Endothelial cell of umbilical vein (primary cell): ENCODE results near the gene CLASRP. TPM values are rescaled to one million over a fixed set of nuclear protein-coding genes. Genes with fewer than 3 reads are reported as not detected.
"Not testable (repeated sequence)": the region's sequence is repeated elsewhere in the genome, so short reads cannot be mapped to it uniquely, and the experiment has no call there.

Source experiments
- BruUV-seq: library from RNA; stranded (reverse); fragments of 400-500 nt; replicated peaks from 2 replicates; lab custom pipeline; 2021; lab: Mats Ljungman, UMichigan
- CTCF ChIA-PET: fragments of 300-600, 350-600 bp; sonication (Branson Sonifier 250); formaldehyde crosslinking; loops from one replicate; lab custom pipeline; 2021; ENCODE audit warnings: antibody characterized with exemption, inconsistent platforms; lab: Charles Lee
- POLR2A ChIA-PET: fragments of 300-600, 350-600 bp; sonication (Branson Sonifier 250); formaldehyde crosslinking; loops from one replicate; lab custom pipeline; 2021; ENCODE audit warnings: antibody characterized with exemption, inconsistent platforms; lab: Charles Lee
- DNase-seq: peaks from one replicate; pipeline ENCODE4 v3.0.0-alpha.2; 2011; ENCODE audit warnings: low read depth, low spot score
- FAIRE-seq: peaks from 2 replicates; lab custom pipeline; 2011; peaks lifted over from hg19 to GRCh38; lab: Jason Lieb, UNC
- H2AFZ ChIP-seq: 2 replicates; pipeline ENCODE4 v1.6.0; 2012; ENCODE audit warnings: low read depth, low read length, control low read depth, inconsistent platforms
- H3K27ac ChIP-seq: 2 replicates; pipeline ENCODE4 v1.5.1; 2011; ENCODE audit warnings: low read depth, mild to moderate bottlenecking, control low read depth, low read length, moderate library complexity; ENCODE audit not compliant: insufficient read depth
- H3K27me3 ChIP-seq, 2 experiments: 2 replicates each; pipeline versions ENCODE4 v1.6.0 to v1.6.1; 2011; ENCODE audit warnings: low read length in 2 of 2, mixed read lengths in 1 of 2; ENCODE audit not compliant: control insufficient read depth in 2 of 2, insufficient read depth in 2 of 2
- H3K36me3 ChIP-seq, 2 experiments: 2 replicates in 1 of 2; 3 replicates in 1 of 2; pipeline ENCODE4 v1.5.1; 2011; ENCODE audit warnings: low read length in 2 of 2, mild to moderate bottlenecking in 1 of 2, moderate library complexity in 1 of 2; ENCODE audit not compliant: control insufficient read depth in 2 of 2, insufficient read depth in 2 of 2; ENCODE audit errors: extremely low read depth in 1 of 2
- H3K4me1 ChIP-seq: 3 replicates; pipeline ENCODE4 v1.5.1; 2011; ENCODE audit warnings: mild to moderate bottlenecking, low read length; ENCODE audit not compliant: control insufficient read depth, insufficient read depth; ENCODE audit errors: extremely low read depth
- H3K4me2 ChIP-seq: 2 replicates; pipeline ENCODE4 v1.6.1; 2011; ENCODE audit warnings: low read length, control low read depth, mixed read lengths; ENCODE audit not compliant: insufficient read depth
- H3K4me3 ChIP-seq, 3 experiments: fragments of 200-600 bp in 1 of 3; sonication (generic), shearing (Covaris generic) in 1 of 3; replicated peaks in 1 of 3; 2 replicates each; pipeline ENCODE4 v1.5.1; 2011 to 2016; ENCODE audit warnings: control low read depth in 3 of 3, low read length in 3 of 3, mild to moderate bottlenecking in 2 of 3, inconsistent platforms in 1 of 3, low read depth in 1 of 3, moderate library complexity in 1 of 3; ENCODE audit not compliant: insufficient read depth in 1 of 3
- H3K79me2 ChIP-seq: 2 replicates; pipeline ENCODE4 v1.6.0; 2012; ENCODE audit warnings: low read length, inconsistent platforms; ENCODE audit not compliant: control insufficient read depth, insufficient read depth
- H3K9ac ChIP-seq: replicated peaks from 2 replicates; pipeline ENCODE3; 2011; ENCODE audit warnings: low read length, control low read depth; ENCODE audit not compliant: insufficient read depth; ENCODE audit errors: extremely low read depth
- H3K9me1 ChIP-seq: replicated peaks from 3 replicates; pipeline ENCODE4 v1.6.0; 2011; ENCODE audit warnings: mild to moderate bottlenecking, low read length; ENCODE audit not compliant: control insufficient read depth, insufficient read depth; ENCODE audit errors: extremely low read depth
- H3K9me3 ChIP-seq: replicated peaks from 2 replicates; pipeline ENCODE4 v1.5.1; 2012; ENCODE audit warnings: low read length, inconsistent platforms; ENCODE audit not compliant: control insufficient read depth, insufficient read depth
- H4K20me1 ChIP-seq: replicated peaks from 2 replicates; pipeline ENCODE3; 2011; ENCODE audit warnings: mild to moderate bottlenecking, low read length; ENCODE audit not compliant: control insufficient read depth, insufficient read depth; ENCODE audit errors: extremely low read depth
- EZH2 ChIP-seq: IDR thresholded peaks from 2 replicates; pipeline ENCODE4 v1.6.1; 2012; ENCODE audit warnings: borderline replicate concordance, low read depth, mild to moderate bottlenecking, moderate library complexity, low read length, inconsistent platforms; ENCODE audit not compliant: severe bottlenecking
- FOS ChIP-seq: IDR thresholded peaks from 2 replicates; pipeline ENCODE4 v1.6.1; 2011; ENCODE audit warnings: mild to moderate bottlenecking, low read length, moderate library complexity, borderline replicate concordance; ENCODE audit not compliant: insufficient read depth
- GATA2 ChIP-seq: IDR thresholded peaks from 2 replicates; pipeline ENCODE4 v1.7.0; 2011; ENCODE audit warnings: low read depth, mild to moderate bottlenecking, moderate library complexity, mixed read lengths, low read length; ENCODE audit not compliant: insufficient read length, insufficient read depth
- JUN ChIP-seq: IDR thresholded peaks from 2 replicates; pipeline ENCODE4 v1.6.1; 2011; ENCODE audit warnings: borderline replicate concordance, low read depth; ENCODE audit not compliant: insufficient read length, insufficient read depth
- MYC ChIP-seq: IDR thresholded peaks from one replicate; pipeline ENCODE4 v1.6.1; 2011; ENCODE audit warnings: mild to moderate bottlenecking, low read depth, low read length
- POLR2A ChIP-seq: IDR thresholded peaks from 2 replicates; pipeline ENCODE4 v1.6.1; 2012; ENCODE audit warnings: low read depth, mild to moderate bottlenecking, control low read depth, low read length
- POLR2AphosphoS5 ChIP-seq: IDR thresholded peaks from 2 replicates; pipeline ENCODE4 v1.6.1; 2012; ENCODE audit warnings: low read depth, mild to moderate bottlenecking, control low read depth, low read length, moderate library complexity; ENCODE audit not compliant: insufficient read depth
- dilution Hi-C: fragments of 300-500 bp; cut with MboI; formaldehyde crosslinking; loops from one replicate; pipeline ENCODE4 v1.15.0; 2019; ENCODE audit warnings: low sequenced_read_pairs; ENCODE audit not compliant: extremely low pct_ligation_motif_present
- intact Hi-C: fragments of 100-400 bp; cut with micrococcal nuclease; formaldehyde crosslinking; loops from one replicate; pipeline ENCODE4 v1.10.0; 2022
- polyA plus RNA-seq, 4 experiments: library from polyadenylated mRNA; depleted of rRNA in 3 of 4; stranded (reverse) in 3 of 4; unstranded in 1 of 4; fragments of >200 nt; gene quantifications; 2 replicates each; pipeline versions ENCODE4 v1.2.1 to v1.2.3, GENCODE V29; 2011 to 2012; ENCODE audit warnings: missing spikeins in 1 of 4
- total RNA-seq: library from RNA; stranded (reverse); gene quantifications from 2 replicates; pipeline ENCODE4 v1.2.3, GENCODE V29; 2021
- TF ChIP-seq, protein P1 (sequence below), 2 donors: IDR thresholded peaks; 1 replicate in 1 of 2; 2 replicates in 1 of 2; pipeline ENCODE4 v1.5.1; 2011; ENCODE audit warnings: low read length in 2 of 2, mild to moderate bottlenecking in 2 of 2, moderate library complexity in 2 of 2, control low read depth in 1 of 2, inconsistent platforms in 1 of 2, low read depth in 1 of 2; ENCODE audit not compliant: insufficient read depth in 1 of 2; ENCODE audit errors: extremely low read depth in 1 of 2
- TF ChIP-seq, protein P2 (sequence below): IDR thresholded peaks from 2 replicates; pipeline ENCODE4 v1.6.1; 2011; ENCODE audit not compliant: insufficient read depth, insufficient read length

The CLASRP gene
- total and polyA plus RNA-seq, 2 donors (not counting 3 experiments of a cell fraction or from before 2014, with no cell fraction given): 40.7 to 70.7 TPM

DNA sequence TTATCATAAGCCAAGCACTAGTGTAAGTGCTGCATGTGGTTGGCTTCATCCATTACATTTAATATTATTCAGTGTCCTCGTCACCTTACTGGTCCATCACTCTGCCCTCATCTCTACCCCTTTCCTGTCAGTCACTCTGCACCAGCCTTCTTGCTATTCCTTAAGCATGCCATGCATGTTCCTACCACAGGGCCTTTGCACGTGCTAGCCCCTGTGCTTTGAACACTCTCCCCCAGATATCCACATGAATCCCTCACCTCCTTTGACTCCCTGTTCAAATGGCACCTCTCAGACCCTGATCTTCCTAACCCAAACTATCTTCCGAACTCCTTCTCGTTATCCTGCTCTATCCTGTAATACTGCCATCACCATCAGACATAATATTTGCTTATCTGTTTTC, 40.8 kb upstream of the CLASRP start:
- Histone ChIP-seq H3K4me3 (no peak overlapping the region), H3K79me2 (no peaks in the 10 kb centered on the region), H3K9me3 (no peaks in the 10 kb centered on the region), H3K9me1 (no peaks in the 10 kb centered on the region), H3K9ac (no peak overlapping the region), H3K4me1 (peaks cover 8% of the 10 kb centered on the region), H2AFZ (no peak overlapping the region), H3K4me2 (no peak overlapping the region), H3K36me3 (peaks cover 0 to 4% of the 10 kb centered on the region in 2 experiments), H3K27me3 (no peaks in the 10 kb centered on the region), H4K20me1 (no peaks in the 10 kb centered on the region), H3K27ac (no peak overlapping the region)
- CTCF ChIA-PET: interaction anchor here (0.6 to 1.1 kb wide), 3 partner anchors 9 to 62 kb away, joined by 3 to 4 read pairs (median 4); no protein-coding TSS in a partner anchor
- DNase-seq (no peak), FAIRE-seq (no peak)
- intact Hi-C loops (no loop called here), dilution Hi-C loops (no loop called here)
- BruUV-seq: no TSS peak
- POLR2A ChIA-PET: no interaction called here
- no peak for TF ChIP-seq POLR2AphosphoS5
- no peak for TF ChIP-seq JUN
- no peak for TF ChIP-seq FOS
- TF ChIP-seq, protein P1, sequence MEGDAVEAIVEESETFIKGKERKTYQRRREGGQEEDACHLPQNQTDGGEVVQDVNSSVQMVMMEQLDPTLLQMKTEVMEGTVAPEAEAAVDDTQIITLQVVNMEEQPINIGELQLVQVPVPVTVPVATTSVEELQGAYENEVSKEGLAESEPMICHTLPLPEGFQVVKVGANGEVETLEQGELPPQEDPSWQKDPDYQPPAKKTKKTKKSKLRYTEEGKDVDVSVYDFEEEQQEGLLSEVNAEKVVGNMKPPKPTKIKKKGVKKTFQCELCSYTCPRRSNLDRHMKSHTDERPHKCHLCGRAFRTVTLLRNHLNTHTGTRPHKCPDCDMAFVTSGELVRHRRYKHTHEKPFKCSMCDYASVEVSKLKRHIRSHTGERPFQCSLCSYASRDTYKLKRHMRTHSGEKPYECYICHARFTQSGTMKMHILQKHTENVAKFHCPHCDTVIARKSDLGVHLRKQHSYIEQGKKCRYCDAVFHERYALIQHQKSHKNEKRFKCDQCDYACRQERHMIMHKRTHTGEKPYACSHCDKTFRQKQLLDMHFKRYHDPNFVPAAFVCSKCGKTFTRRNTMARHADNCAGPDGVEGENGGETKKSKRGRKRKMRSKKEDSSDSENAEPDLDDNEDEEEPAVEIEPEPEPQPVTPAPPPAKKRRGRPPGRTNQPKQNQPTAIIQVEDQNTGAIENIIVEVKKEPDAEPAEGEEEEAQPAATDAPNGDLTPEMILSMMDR (IDR thresholded peaks at IDR 0.05; ENCODE audit: extremely low read depth in 1 of 2, insufficient read depth in 1 of 2, low read depth in 1 of 2, low read length in 2 of 2): no peak
- TF ChIP-seq, protein P2, sequence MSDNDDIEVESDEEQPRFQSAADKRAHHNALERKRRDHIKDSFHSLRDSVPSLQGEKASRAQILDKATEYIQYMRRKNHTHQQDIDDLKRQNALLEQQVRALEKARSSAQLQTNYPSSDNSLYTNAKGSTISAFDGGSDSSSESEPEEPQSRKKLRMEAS: no peak
- no peak for TF ChIP-seq MYC
- TF ChIP-seq EZH2: no peak
- TF ChIP-seq POLR2A: no peak
- no peak for TF ChIP-seq GATA2

DNA sequence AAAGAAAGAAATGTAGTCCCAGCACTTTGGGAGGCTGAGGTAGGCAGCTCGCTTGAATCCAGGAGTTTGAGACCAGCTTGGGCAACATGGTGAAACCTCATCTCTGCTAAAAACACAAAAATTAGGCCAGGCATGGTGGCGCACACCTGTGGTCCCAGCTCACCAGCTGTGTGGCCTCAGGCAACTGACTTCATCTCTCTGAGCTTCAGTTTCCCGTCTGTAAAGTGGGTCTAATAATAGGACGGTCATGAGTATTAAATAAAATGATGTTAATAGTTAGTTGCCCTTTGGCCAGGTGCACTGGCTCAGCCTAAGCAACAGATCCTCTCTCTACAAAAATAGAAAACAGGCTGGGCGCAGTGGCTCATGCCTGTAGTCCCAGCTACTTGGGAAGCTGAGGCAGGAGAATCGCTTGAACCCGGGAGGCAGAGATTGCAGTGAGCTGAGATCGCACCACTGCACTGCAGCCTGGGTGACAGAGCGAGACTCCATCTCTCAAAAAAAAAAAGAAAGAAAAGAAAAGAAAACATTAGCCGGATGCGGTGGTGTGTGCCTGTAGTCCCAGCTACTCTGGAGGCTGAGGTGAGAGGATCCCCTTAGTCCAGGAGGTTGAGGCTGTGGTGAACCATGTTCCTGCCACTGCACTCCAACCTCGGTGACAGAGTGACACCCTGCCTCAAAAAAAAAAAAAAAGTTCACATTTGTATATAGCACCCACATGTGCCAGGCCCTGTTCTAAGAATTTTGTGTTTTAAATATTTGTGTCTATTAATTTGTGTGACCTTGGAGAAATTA, 39.5 kb upstream of the CLASRP start:
- H3K4me2 ChIP-seq, H3K9me3 ChIP-seq, H3K36me3 ChIP-seq, H4K20me1 ChIP-seq, H3K4me1 ChIP-seq, H2AFZ ChIP-seq, FAIRE-seq, H3K27me3 ChIP-seq, H3K79me2 ChIP-seq, H3K9me1 ChIP-seq, H3K9ac ChIP-seq, POLR2A ChIA-PET, intact Hi-C loops, H3K27ac ChIP-seq, dilution Hi-C loops, H3K4me3 ChIP-seq, BruUV-seq, DNase-seq: not testable (repeated sequence)
- CTCF ChIA-PET: interaction anchor here (1.4 to 2.9 kb wide), 2 partner anchors 10 to 60 kb away, joined by 4 to 14 read pairs; no protein-coding TSS in a partner anchor
